ENCODE data around the gene APOL3.
A peak's percentile ranks its signal among the peaks of the same experiment; 100 is the strongest.
"Not testable (repeated sequence)": the region's sequence is repeated elsewhere in the genome, so short reads cannot be mapped to it uniquely, and the experiment has no call there.

APOL3 gene

DNA sequence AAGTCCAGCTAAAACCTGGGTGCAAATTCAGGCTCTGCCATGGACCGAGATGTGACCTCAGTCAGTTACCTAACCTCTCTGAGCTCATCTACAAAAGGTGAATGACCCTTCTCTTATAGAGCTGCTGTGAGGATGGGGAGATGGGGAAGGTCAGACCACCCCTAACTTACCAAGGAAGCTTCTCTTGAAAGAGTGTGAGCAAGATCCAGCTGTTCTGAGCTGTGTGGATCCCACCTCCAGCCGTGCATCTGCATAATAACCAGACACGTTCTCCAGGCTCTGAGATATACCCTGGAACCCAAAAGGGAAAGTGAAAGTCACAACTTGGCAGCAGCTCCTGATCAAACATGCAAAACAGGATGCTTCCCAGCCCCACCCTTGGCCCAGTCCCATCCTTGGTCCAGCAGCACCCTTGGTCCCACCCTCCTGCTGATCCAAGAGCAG is at the start of gene APOL3:
Gene APOL3 (minus strand): TSS at position 257 of the 444 bp plus-strand sequence. CDS start 11,700 bp downstream, outside the sequence.
- DNase-seq: peak; percentile 87

DNA sequence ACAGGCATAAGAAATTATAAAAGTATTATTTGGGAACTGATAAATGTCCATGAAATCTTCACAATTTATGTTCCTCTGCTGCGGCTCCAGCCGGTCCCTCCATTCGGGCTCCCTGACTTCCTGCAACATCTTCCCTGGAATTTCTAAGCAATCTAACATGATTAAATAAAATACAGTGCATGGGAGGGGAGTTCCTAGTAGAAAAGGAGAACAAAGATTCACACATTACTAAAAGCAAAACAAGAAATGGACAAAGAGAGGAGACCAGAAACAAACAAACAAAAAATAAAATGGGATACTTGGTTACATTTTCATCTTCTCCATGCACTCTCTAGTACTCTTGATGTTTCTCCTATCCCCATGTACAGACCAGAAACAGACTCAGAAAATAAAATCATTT is 49.7 kb upstream of the APOL3 start:
- DNase-seq: peak; percentile 56

DNA sequence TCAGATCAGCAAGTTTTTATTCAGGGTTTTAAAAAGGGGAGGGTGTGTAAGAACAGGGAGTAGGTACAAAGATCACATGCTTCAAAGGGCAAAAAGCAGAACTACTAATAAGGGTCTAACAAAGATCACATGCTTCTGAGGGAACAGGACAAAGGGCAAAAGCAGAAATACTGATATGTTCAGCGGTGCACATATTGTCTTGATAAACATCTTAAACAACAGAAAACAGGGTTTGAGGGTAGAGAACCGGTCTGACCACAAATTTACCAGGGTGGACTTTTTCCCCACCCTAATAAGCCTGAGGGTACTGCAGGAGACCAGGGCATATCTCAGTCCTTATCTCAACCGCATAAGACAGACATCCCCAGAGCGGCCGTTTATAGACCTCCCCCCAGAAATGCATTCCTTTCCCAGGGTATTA is 48.9 kb upstream of the APOL3 start:
- DNase-seq: not testable (repeated sequence)

DNA sequence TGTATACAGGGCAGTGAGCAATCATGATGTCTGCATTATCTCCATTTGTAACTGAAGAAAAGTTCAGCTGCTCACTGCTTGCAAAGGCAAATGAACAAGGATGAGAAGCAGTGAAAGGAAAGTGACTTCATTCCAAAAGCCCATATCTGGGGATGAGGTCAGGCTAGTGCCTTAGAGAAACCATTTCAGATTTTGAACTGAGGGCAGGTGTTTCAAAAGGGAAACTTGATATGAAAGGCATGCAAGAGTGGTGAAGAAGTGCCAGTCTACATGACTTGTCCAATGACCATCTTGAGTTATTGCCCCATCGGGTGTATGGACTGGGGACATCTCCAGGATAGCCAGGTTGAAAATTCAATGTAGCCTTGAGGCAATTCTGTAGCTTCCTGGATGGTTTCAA is 48.4 kb upstream of the APOL3 start:
- DNase-seq: peak; percentile 15

DNA sequence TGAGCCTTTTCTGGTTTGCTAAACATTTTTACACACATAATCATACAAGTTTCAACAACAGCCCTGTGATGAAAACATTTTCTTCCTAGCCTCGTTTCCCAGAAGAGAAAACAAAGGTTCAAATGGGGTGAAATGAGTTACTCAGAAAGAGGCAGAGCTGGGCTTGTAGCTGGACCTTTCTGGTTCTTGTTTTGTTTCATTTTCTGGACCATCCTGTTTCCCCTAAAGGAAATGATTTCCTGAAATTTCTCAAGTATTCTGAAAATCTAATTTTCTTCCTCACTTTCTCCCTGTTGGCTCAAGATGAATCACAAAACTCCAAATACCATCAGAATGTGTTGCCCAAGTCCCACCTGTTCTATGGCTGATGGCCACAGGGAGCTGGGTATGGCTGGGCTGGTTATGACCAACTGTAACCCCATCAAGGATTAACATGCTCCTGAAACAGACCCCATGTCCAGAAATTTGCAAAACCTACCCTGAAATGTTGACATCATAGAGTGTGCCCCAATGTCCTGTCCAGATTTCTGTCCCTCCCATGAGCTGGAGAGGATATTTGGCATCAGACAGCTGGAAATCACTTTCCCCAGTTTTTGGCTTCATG is 47.7 kb upstream of the APOL3 start:
- peak; percentile 57 for DNase-seq

- DNase-seq: peak; percentile 31
Measured at GRCh38 chr22:36206255-36206654, 45.7 kb upstream of the APOL3 start.

DNA sequence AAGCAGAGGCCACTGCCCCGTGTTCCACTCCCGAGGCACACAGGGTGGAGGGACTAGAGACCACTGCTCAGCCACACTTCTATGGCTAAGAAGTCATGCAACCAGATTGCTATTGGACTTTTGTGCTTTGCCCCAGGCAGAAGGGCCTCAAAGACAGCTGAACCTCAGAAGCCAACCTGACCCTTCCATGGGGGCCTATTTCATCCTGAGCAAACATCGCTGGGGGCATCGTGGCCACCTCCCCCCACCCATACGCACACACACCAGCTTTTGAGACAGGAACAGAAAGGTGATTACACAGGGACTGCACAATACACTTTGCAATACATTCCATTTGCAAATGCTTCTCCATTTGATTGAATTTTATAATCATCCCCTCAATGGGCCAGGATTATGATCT is 45.0 kb upstream of the APOL3 start:
- not testable (repeated sequence) for DNase-seq

- DNase-seq: no peak
Measured at GRCh38 chr22:36204632-36205015, 44.1 kb upstream of the APOL3 start.

DNA sequence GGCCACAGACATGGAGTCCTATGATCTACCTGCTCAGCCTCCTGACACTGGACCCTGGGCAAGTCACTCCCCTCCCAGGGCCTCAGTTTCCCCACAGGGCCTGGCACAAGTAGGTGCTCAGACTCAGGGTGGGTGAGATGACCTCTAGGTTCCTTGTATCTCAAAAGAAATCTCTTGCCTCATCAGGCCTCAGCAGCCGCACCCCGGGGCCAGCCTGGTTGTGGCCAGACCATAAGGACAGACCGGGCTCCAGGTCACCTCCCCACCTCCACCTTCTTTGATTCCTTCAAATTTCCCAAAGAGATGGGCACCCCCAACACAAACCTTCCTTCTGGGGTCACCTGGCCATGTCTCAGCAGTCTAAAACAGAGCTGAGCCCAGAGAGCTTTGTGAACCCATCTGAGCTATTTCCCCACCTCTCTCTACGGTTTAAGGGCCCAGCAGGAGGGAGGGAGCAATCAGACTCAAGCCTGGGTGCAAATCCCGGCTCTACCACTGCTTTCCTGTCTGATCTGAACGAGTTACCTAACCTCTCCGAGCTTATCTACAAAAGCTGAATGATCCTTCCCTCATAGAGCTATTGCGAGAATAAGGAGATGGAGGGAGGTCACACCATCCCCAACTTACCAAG is 43.6 kb upstream of the APOL3 start:
- DNase-seq: no peak

GRCh38 chr22:36203441-36203840 is 42.9 kb upstream of the APOL3 start:
- not testable (repeated sequence) for DNase-seq

DNA sequence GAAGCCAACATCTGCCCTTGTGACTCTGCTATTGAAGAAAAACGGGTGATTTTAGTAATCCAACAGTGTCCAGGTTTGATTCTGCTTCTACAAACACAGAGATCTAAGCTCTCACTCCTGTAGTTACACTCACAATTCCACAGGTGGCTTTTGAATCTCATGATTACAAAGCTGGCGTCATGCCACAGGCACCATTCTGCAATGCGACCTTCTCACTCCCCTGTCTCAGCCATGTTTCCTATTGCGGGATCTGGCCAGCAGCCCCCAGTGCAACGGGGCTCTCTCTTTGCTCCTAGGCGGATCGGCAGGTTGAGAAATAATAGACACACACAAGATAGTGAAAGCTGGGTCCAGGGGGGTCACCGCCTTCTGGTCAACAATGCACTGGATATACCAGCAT is 42.4 kb upstream of the APOL3 start:
- not testable (repeated sequence) for DNase-seq

DNA sequence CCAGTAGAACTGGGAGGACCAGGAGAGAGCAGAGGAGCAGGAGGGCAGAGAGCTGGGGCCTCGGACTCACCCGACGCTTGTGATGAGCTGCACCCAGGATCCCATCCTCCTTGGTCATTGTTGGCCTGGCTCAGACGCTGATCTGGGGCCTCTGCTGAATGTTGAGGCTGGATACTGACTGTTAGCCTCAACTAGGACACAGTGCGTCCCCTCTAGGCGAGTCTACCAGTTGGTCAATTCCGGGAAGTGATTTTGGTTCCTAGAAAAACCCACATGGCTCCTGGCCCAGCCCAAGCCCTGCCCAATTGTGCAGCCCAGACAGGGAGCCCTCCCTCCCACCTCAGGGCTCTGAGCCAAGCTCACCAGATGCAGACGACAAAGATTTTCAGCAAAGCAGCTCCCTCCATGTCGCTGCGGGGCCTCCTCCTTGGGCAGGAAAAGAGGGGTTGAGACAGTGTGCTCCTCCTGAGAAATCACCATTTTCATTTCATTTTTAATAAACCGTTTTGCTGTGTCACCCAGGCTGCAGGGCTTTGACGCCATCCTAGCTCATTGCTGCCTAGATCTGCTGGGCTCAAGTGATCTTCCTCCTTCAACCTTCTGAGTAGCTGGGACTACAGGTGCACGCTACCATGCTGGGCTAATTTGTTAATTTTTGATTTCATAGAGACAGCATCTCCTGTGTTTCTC is 41.2 kb upstream of the APOL3 start, which contains the start of gene APOL4:
Gene APOL4 (minus strand): TSS at position 180 of the 690 bp plus-strand sequence. CDS start 75 bp downstream, at position 105.
- peak; percentile 25 for DNase-seq

DNA sequence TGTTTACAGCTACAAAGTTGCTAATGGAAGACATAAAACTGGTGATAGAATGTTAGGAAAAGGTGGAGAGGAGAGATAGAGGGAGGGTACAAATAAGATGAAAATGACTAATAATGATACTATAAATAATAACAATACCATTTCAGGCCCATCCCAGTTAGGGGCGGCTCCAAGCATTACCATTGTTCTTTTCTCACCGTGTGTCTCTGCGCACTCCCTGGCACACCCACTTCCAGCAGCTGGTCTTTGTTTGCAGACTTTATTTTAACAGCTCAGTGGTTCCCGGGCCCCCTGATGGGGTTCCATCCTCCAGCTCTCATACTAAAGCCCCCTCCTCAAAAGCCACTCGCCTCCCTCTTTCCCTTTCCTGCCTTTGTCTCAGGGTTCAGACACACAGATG is 40.5 kb upstream of the APOL3 start:
- not testable (repeated sequence) for DNase-seq

DNA sequence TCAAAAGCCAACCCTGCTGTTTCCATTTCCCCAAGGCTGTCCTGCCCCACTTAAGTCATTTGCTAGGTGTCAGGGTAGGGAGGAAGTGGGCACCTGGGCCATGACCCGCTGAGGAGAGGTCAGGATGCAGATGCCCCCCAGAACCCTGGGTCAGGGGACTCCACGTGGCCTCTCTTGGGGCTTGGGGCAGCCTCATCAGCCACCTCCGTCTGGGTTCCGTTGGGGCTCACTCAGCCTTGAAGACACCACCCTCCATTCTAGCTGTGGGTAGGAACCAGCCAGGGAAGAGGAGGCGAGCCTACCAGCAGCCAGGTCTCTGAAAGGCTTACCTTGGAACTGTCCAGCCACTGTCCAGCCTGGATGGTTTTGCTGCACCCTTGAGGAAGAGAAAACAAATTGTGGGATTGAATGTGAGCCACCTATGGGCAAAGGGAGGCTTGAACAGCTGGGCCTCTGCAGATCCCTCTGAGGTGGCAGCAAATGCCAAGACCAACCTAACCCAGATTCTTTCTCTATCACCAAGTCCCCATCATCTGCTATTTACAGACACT is 38.5 kb upstream of the APOL3 start:
- DNase-seq: no peak

DNA sequence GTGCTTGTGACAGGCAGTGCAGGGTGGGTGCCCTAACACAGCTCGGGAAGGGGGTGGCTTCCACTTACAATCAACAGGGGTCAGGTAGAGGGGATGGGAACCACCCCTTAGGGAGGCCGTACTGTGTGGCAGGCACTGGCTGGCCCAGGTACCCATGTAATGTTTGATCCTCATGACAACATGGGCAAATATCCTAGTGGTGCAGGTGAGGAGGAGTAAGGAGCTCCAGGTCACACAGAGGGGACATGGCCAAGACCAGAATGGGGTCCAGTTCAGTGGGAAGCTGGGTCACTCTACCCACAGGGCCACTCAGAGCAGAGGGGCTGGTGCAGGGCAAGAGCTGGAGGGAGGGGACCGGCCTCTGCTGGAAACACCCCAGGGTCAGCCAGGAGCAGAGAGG is 38.0 kb upstream of the APOL3 start:
- DNase-seq: no peak

GRCh38 chr22:36197514-36198146 is 37.1 kb upstream of the APOL3 start:
- DNase-seq: no peak

DNA sequence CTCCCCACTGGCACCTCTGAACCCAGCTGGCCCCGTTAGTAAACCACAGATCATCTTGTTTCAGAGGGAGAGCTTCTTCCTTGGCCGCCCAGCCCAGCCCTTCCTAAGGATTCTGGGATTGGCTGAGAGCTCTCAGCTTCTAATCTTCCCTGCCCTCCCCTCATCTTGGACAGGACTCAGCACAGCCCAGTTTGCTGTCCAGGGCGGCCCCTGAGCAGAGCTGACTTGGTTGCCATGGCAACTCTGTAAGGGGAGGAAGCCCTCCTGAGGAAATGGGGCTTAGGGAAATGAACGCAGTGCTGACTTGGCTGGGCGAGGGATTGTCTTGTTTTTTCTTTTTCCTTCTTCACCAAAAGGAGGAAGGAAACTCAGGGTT is 36.5 kb upstream of the APOL3 start:
- DNase-seq: peak; percentile 45

- DNase-seq: no peak
Measured at GRCh38 chr22:36196254-36197064, 35.9 kb upstream of the APOL3 start.

DNA sequence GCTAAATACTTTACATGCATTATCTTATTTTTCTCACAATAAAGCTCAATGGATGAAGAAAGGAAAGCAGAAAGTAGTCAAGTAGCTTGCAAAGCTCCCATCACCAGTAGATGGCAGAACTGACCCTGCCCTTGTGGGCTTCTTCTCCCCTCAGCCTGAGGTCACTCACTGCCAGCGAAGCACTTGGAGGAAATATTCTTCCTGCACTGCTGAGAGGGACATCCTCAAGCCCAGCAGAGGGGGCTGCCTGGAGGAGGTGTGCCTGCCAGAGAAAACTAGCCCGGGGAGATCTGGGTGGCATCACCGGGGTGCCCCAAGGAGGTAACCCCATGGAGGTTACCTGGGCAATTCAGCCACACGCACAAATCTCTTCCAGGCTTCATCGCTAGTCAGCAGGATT is 34.4 kb upstream of the APOL3 start:
- DNase-seq: peak; percentile 75

- DNase-seq: no peak
Measured at GRCh38 chr22:36194385-36194784, 33.8 kb upstream of the APOL3 start.

GRCh38 chr22:36193577-36193976 is 33.0 kb upstream of the APOL3 start:
- DNase-seq: no peak

- DNase-seq: no peak
Measured at GRCh38 chr22:36193171-36193570, 32.6 kb upstream of the APOL3 start.

All from suppressor macrophage treated with lipopolysaccharide for 4 hours (primary cell).